Activated T-helper 17 cell treated with anti-CD3 and anti-CD28 coated beads, Interleukin-2, amount 50 U/mL, for 72 hours (primary cell): ENCODE measurements around the gene ZNF597. TPM values are rescaled to one million over a fixed set of nuclear protein-coding genes. Genes with fewer than 3 reads are reported as not detected.

Source experiments
- ATAC-seq: fragments of 150-1000 bp; cut with Tn5 transposase; replicated peaks from 2 replicates; pipeline ENCODE4 v1.10.0; 2021; ENCODE audit warnings: mild to moderate bottlenecking, moderate library complexity
- H3K27ac Mint-ChIP-seq: one replicate; pipeline ENCODE4 v1.8.0; 2022; ENCODE audit warnings: mixed read lengths
- H3K27me3 Mint-ChIP-seq: one replicate; pipeline ENCODE4 v1.8.0; 2022; ENCODE audit warnings: mixed read lengths
- H3K36me3 Mint-ChIP-seq: one replicate; pipeline ENCODE4 v1.8.0; 2022; ENCODE audit warnings: low read depth, mild to moderate bottlenecking, mixed read lengths
- H3K4me1 Mint-ChIP-seq: one replicate; pipeline ENCODE4 v1.8.0; 2022; ENCODE audit warnings: mixed read lengths
- H3K4me3 Mint-ChIP-seq: one replicate; pipeline ENCODE4 v1.8.0; 2022; ENCODE audit warnings: mild to moderate bottlenecking, mixed read lengths
- H3K9me3 Mint-ChIP-seq: one replicate; pipeline ENCODE4 v1.8.0; 2022; ENCODE audit warnings: mixed read lengths
- total RNA-seq, 2 donors: library from RNA; stranded (reverse); gene quantifications; one replicate each; pipeline ENCODE4 v1.2.3, GENCODE V29; 2022

ZNF597 gene
- total RNA-seq, result 1 to 10 TPM; 2.0 to 3.0 TPM

GRCh38 chr16:3443108-3444031 lies at the start of gene ZNF597, which contains the start of gene NAA60:
TSS of gene ZNF597 (minus strand) at chr16:3443504. CDS start at chr16:3443153, 351 bp downstream.
TSS of gene NAA60 (plus strand) at chr16:3443680. CDS start at chr16:3476228, 32,548 bp downstream.
- Mint-ChIP-seq H3K36me3 (peaks cover 59% of the 10 kb centered on the region), H3K27me3 (no peaks in the 10 kb centered on the region), H3K27ac (peak within 1 kb of the TSS; percentile 91), H3K4me1 (peaks cover 9% of the 10 kb centered on the region), H3K9me3 (peaks cover 4% of the 10 kb centered on the region), H3K4me3 (peak within 1 kb of the TSS; percentile 81)
- peak; percentile 95 for ATAC-seq

- H3K4me1 Mint-ChIP-seq, result no peaks in the 10 kb centered on the region
- H3K9me3 Mint-ChIP-seq, result no peaks in the 10 kb centered on the region
- H3K27me3 Mint-ChIP-seq, result no peaks in the 10 kb centered on the region
- ATAC-seq, result no peak
- no peak overlapping the region for H3K4me3 Mint-ChIP-seq
- no peaks in the 10 kb centered on the region for H3K36me3 Mint-ChIP-seq
- no peak overlapping the region for H3K27ac Mint-ChIP-seq
Measured at GRCh38 chr16:3492356-3492755, 49.1 kb upstream of the ZNF597 start.

DNA sequence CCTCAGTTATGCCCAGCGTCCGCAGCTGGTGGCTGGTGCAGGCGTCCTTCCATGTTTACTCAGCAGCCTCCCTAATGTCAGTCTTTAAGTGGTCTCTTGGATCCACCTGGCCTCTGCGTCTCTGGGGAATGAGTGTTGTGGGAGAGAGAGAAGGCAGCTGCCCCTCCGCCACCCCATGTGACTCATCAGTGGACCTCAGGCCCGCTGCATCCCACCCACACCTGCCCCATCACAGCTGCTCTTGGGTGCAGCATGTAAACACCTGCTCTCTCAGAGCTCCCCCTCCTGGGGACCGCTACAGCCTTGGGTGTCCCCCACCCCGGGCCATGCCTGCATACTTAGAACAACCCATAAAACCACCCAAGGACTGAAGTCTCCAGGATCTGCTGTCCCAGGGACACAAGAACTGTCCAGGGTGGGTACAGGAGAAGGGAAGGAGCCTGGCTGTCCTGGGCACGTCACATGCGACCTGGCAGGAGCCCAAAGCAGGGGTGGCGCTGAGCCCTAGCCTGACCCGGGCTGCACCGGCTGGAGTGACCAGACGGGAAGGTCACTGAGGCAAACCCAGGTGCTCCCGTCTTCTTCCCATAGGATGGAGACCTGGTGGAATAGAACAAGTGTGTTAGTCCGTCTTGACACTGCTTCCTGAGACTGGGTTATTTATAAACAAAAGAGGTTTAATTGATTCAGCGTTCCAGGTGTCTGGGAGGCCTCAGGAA lies 47.8 kb upstream of the ZNF597 start:
- peak; percentile 39 for ATAC-seq
- no peaks in the 10 kb centered on the region for H3K27me3 Mint-ChIP-seq
- peak overlapping the region; percentile 68 for H3K27ac Mint-ChIP-seq
- peaks cover 5% of the 10 kb centered on the region for H3K36me3 Mint-ChIP-seq
- no peak overlapping the region for H3K4me3 Mint-ChIP-seq
- no peaks in the 10 kb centered on the region for H3K4me1 Mint-ChIP-seq
- H3K9me3 Mint-ChIP-seq, result no peaks in the 10 kb centered on the region

DNA sequence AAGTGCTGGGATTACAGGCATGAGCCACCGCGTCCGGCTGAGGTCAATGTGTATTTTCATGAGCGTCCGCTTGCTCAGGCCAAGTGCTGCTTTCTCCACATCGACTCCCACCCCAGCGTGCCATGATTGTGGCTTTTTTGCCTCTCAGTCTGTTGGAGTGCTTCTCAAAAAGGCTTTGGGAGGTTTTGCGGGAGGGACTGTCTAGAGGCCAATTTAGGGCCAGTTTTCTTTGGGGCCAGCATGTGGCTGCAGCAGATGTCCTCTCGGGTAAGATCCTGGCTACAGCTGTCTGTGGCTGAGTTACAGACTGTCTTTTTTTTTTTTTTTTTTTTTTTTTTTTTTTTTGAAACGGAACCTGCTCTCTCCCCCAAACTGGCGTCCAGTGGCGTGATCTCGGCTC lies 45.5 kb upstream of the ZNF597 start:
- H3K27ac Mint-ChIP-seq, result no peak overlapping the region
- H3K4me1 Mint-ChIP-seq, result no peaks in the 10 kb centered on the region
- no peaks in the 10 kb centered on the region for H3K27me3 Mint-ChIP-seq
- no peak for ATAC-seq
- H3K36me3 Mint-ChIP-seq, result peaks cover 17% of the 10 kb centered on the region
- no peaks in the 10 kb centered on the region for H3K9me3 Mint-ChIP-seq
- H3K4me3 Mint-ChIP-seq, result no peak overlapping the region

- Mint-ChIP-seq H3K36me3 (peaks cover 28% of the 10 kb centered on the region), H3K27ac (no peak overlapping the region), H3K9me3 (no peaks in the 10 kb centered on the region), H3K4me1 (no peaks in the 10 kb centered on the region), H3K4me3 (no peak overlapping the region), H3K27me3 (no peaks in the 10 kb centered on the region)
- no peak for ATAC-seq
Measured at GRCh38 chr16:3487521-3488410, 44.5 kb upstream of the ZNF597 start.

- Mint-ChIP-seq H3K4me3 (no peak overlapping the region), H3K27ac (no peak overlapping the region), H3K27me3 (no peaks in the 10 kb centered on the region), H3K9me3 (no peaks in the 10 kb centered on the region), H3K36me3 (peaks cover 39% of the 10 kb centered on the region), H3K4me1 (no peaks in the 10 kb centered on the region)
- no peak for ATAC-seq
Measured at GRCh38 chr16:3486506-3487215, 43.4 kb upstream of the ZNF597 start.

GRCh38 chr16:3485821-3486505 lies 42.7 kb upstream of the ZNF597 start:
- Mint-ChIP-seq H3K27me3 (no peaks in the 10 kb centered on the region), H3K9me3 (no peaks in the 10 kb centered on the region), H3K36me3 (peaks cover 46% of the 10 kb centered on the region), H3K27ac (no peak overlapping the region), H3K4me1 (no peaks in the 10 kb centered on the region), H3K4me3 (no peak overlapping the region)
- no peak for ATAC-seq

DNA sequence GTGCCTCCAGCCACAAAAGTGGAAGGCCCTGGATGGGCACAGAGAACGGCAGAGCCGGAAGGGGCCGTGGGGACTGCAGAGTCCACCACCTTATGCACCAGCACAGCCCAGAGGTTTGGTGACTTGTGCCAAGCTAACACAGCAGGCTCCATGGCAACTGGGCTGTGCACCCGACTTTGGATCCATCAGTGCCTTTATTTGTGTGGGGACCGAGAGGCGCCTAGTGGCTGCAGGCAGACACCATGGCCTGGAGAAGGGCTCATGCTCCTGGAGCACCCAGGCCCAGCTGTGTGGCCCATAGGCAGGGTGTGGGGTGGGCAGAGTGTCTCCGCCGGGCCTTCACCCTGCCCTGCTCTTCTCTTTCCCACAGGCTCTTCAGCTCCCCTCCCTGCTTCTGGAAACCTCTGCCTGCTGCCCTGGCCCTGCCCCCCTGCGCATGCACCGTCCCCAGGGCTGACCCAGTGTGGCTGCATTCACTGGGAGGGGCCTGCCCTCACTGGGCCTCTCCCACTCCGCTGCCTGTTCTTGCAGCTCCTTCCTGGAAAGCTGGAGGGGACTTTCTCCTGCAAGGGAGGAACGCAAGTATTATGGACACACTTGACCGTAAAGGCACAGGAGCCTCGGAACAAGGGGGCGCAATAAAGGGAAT lies 41.9 kb upstream of the ZNF597 start:
- Mint-ChIP-seq H3K36me3 (peaks cover 53% of the 10 kb centered on the region), H3K4me1 (no peaks in the 10 kb centered on the region), H3K4me3 (no peak overlapping the region), H3K27me3 (no peaks in the 10 kb centered on the region), H3K9me3 (no peaks in the 10 kb centered on the region), H3K27ac (no peak overlapping the region)
- no peak for ATAC-seq

GRCh38 chr16:3484318-3485096 lies 41.2 kb upstream of the ZNF597 start:
- Mint-ChIP-seq H3K27ac (no peak overlapping the region), H3K27me3 (no peaks in the 10 kb centered on the region), H3K4me1 (no peaks in the 10 kb centered on the region), H3K9me3 (no peaks in the 10 kb centered on the region), H3K4me3 (no peak overlapping the region), H3K36me3 (peaks cover 60% of the 10 kb centered on the region)
- no peak for ATAC-seq

DNA sequence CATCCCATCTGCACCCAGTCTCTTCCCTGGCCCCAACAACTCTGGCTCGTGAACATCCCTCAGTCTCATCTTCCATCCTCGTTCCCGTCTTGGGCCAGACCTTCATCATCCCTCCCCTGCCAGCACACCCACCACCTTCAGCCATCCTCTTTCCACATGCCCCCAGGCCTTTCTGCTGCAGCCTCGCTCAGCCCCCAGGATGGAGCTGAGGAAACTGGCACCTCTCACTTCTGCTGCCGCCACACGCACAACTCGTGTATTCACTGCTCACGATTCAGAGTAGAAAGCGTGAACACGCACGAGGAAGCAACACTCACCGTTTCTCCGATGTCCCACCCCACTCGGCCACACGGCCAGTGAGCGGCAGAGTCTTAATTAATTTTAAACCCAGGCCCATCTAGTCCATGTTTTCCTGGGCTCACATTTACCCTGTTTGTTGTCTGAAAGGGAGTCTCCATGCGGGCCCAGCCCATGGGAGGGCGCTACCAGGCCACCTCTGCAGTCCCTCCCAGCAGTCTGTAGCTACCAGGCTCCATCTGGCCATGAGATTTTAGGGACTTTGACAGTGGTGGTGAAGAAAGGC lies 39.4 kb upstream of the ZNF597 start:
- Mint-ChIP-seq H3K4me1 (no peaks in the 10 kb centered on the region), H3K9me3 (no peaks in the 10 kb centered on the region), H3K27ac (peak overlapping the region; percentile 70), H3K4me3 (no peak overlapping the region), H3K27me3 (no peaks in the 10 kb centered on the region), H3K36me3 (peaks cover 74% of the 10 kb centered on the region)
- no peak for ATAC-seq

- no peak for ATAC-seq
- peak overlapping the region; percentile 70 for H3K27ac Mint-ChIP-seq
- H3K4me3 Mint-ChIP-seq, result no peak overlapping the region
- no peaks in the 10 kb centered on the region for H3K27me3 Mint-ChIP-seq
- H3K9me3 Mint-ChIP-seq, result no peaks in the 10 kb centered on the region
- H3K4me1 Mint-ChIP-seq, result no peaks in the 10 kb centered on the region
- H3K36me3 Mint-ChIP-seq, result peaks cover 80% of the 10 kb centered on the region
Measured at GRCh38 chr16:3481696-3482658, 38.7 kb upstream of the ZNF597 start.
